ENCODE measurements around the gene GRM7.

DNA sequence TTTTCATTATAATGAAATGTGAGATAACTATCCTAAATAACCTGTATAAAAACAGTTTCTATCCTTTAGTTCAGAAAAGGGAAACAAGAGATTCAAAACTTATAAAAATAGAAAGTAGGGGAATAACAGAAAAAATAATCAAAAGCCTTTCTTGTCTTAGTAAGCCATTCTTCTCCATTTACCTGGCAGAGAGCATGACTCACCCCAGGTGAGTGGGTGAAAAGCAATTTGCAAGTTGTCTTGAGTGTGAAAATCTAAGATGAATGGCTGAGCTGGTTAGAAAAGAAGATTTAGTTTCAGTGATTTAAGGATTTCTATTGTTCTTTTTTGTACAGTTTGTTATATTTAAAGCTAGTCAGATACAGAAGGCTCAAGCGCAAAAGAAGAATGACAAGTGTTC, 702.0 kb downstream of the GRM7 start:
- TF ChIP-seq EZH2 (IDR thresholded peaks at IDR 0.05; ENCODE audit: borderline replicate concordance, insufficient read depth, low read length, poor library complexity, severe bottlenecking) (no peak), CTCF (IDR thresholded peaks at IDR 0.05; ENCODE audit: poor library complexity, severe bottlenecking) (no peak), MXI1 (conservative IDR thresholded peaks at IDR 0.05; ENCODE audit: poor library complexity, severe bottlenecking) (no peak), TAF1 (IDR thresholded peaks at IDR 0.05; ENCODE audit: low read depth) (no peak)
